Large intestine (tissue), 3 donors: ENCODE results near the gene CEL. TPM values are rescaled to one million over a fixed set of nuclear protein-coding genes. Genes with fewer than 3 reads are reported as not detected.

Experiments
- DNase-seq, 2 donors: peaks; one replicate each; pipeline versions ENCODE4 v3.0.0 to v3.0.0-alpha.2; 2013
- H3K27ac ChIP-seq: one replicate; pipeline ENCODE4 v1.5.1; 2013; ENCODE audit warnings: low read length
- H3K27me3 ChIP-seq: 2 replicates; pipeline ENCODE4 v1.6.1; 2013; ENCODE audit warnings: low read length; ENCODE audit not compliant: control insufficient read depth, insufficient read depth
- H3K36me3 ChIP-seq: 2 replicates; pipeline ENCODE4 v1.6.1; 2013; ENCODE audit warnings: low read length; ENCODE audit not compliant: control insufficient read depth, insufficient read depth
- H3K4me1 ChIP-seq: one replicate; pipeline ENCODE4 v1.6.1; 2013; ENCODE audit warnings: low read length; ENCODE audit not compliant: control insufficient read depth, insufficient read depth
- H3K4me3 ChIP-seq: one replicate; pipeline ENCODE4 v1.5.1; 2013; ENCODE audit warnings: low read length
- H3K9me3 ChIP-seq: one replicate; pipeline ENCODE4 v1.6.1; 2013; ENCODE audit warnings: mild to moderate bottlenecking, low read depth, low read length, moderate library complexity; ENCODE audit not compliant: control insufficient read depth
- WGBS: methylation state at CpG from one replicate; pipeline ENCODE4 v1.1.5; 2013; ENCODE audit warnings: low lambda C conversion rate; ENCODE audit not compliant: insufficient coverage; 5-methylcytosine and 5-hydroxymethylcytosine counted together
- polyA plus RNA-seq: library from polyadenylated mRNA; unstranded; fragments of 120-200 nt; gene quantifications from one replicate; pipeline ENCODE4 v1.2.1, GENCODE V29; 2013

Gene CEL
- polyA plus RNA-seq, 1 donor, result 268 TPM

- H3K27ac ChIP-seq, result no peak overlapping the region
- no peak for DNase-seq
- WGBS, result no CpG with 5 or more reads among the region's 15 CpGs
- no peaks in the 10 kb centered on the region for H3K27me3 ChIP-seq
- no peak overlapping the region for H3K4me3 ChIP-seq
- H3K9me3 ChIP-seq, result no peaks in the 10 kb centered on the region
- H3K36me3 ChIP-seq, result peaks cover 76% of the 10 kb centered on the region
- H3K4me1 ChIP-seq, result peaks cover 8% of the 10 kb centered on the region
Observed at GRCh38 chr9:133045132-133045531, 16.6 kb upstream of the CEL start.

DNA sequence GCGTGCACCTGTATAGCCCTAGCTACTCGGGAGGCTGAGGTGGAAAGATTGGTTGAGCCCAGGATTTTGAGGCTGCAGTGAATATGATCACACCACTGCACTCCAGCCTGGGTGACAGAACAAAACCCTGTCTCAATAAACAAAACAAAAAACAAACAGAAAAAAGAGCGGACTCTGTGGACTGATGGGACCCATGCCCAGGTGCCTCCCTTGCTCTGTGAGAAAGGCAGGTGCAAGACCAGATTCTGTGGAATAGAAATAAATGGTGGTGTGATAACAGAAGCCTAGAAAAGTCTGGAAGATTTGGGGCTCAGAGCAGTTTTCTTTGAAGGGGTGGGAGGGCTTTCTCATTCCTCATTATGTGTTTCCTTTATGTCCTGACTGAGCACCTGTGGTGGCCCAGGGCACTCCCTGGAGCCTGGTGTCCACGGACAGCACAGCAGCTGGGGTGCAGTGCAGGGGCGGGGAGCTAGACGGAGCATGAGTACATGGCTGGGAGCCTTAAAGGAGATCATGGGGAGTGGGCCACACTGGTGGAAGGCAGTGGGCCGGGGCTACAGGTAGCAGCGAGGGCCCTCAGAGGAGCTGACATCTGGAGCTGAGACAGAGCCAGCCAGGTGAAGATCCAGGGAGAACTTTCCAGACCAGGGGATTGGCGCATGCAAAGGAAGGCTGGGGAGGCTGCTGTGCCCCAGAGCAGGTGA, 15.4 kb upstream of the CEL start:
- Histone ChIP-seq H3K27me3 (no peaks in the 10 kb centered on the region), H3K9me3 (no peaks in the 10 kb centered on the region), H3K4me1 (peaks cover 20% of the 10 kb centered on the region), H3K36me3 (peaks cover 86% of the 10 kb centered on the region), H3K27ac (no peak overlapping the region), H3K4me3 (no peak overlapping the region)
- WGBS, result 92% methylated on average over 2 of the region's 9 CpGs
- DNase-seq, result no peak

GRCh38 chr9:133046900-133047295, 14.9 kb upstream of the CEL start:
- Histone ChIP-seq H3K36me3 (peaks cover 89% of the 10 kb centered on the region), H3K27ac (no peak overlapping the region), H3K9me3 (no peaks in the 10 kb centered on the region), H3K4me1 (peaks cover 25% of the 10 kb centered on the region), H3K4me3 (no peak overlapping the region), H3K27me3 (no peaks in the 10 kb centered on the region)
- no peak for DNase-seq
- WGBS, result no CpG with 5 or more reads among the region's 7 CpGs

- H3K4me1 ChIP-seq, result peaks cover 27% of the 10 kb centered on the region
- no CpG with 5 or more reads among the region's 5 CpGs for WGBS
- H3K36me3 ChIP-seq, result peaks cover 87% of the 10 kb centered on the region
- peak; percentile 40 to 57 for DNase-seq
- H3K27ac ChIP-seq, result peak overlapping the region; percentile 36
- no peak overlapping the region for H3K4me3 ChIP-seq
- no peaks in the 10 kb centered on the region for H3K27me3 ChIP-seq
- no peaks in the 10 kb centered on the region for H3K9me3 ChIP-seq
Observed at GRCh38 chr9:133048595-133048994, 13.2 kb upstream of the CEL start.

DNA sequence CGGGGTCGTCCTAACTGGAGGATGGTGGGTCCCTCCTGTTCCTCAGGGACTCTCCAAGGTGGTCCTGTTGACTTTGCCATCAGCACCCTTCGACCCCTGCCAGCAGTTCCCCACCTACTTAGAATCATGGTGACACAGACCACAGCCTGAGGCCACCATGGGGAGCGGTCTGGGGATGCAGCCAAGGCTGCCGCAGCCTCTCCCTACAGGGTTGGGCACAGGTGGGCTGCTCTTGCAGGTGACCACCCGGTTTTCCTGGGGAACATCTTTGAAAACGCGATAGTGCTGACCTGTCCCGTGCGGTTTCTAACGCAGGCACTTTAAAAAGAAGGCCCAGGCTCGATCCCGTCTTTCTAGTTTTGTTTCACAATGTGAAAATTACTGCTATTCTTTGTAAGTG, 12.7 kb upstream of the CEL start:
- Histone ChIP-seq H3K27ac (no peak overlapping the region), H3K4me1 (peaks cover 27% of the 10 kb centered on the region), H3K27me3 (no peaks in the 10 kb centered on the region), H3K36me3 (peaks cover 87% of the 10 kb centered on the region), H3K9me3 (no peaks in the 10 kb centered on the region), H3K4me3 (no peak overlapping the region)
- no peak for DNase-seq
- 93% methylated on average over 7 of the region's 13 CpGs for WGBS

DNA sequence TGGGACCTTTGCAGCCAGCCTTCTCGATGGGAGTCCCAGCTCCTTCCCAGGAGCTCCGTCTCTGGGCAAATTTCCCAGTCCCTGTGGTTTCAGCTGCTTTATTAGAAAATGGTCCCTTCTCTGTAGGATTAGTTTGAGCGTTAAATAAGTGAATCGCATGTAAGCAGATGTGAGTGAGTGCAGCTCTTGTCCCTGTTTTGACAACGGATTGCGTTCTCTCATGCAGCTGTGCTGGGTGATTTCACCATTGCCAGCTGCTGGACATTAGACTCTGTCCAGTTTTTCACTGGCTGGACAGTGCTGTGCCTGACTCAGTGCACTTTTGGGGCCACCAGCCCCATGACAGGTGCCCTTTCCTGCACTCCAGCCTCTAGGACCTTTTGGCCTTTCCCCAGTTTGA, 11.6 kb upstream of the CEL start:
- no peaks in the 10 kb centered on the region for H3K9me3 ChIP-seq
- peak overlapping the region; percentile 60 for H3K27ac ChIP-seq
- WGBS, result no CpG with 5 or more reads among the region's 6 CpGs
- H3K27me3 ChIP-seq, result no peaks in the 10 kb centered on the region
- no peak overlapping the region for H3K4me3 ChIP-seq
- H3K36me3 ChIP-seq, result peaks cover 87% of the 10 kb centered on the region
- peaks cover 27% of the 10 kb centered on the region for H3K4me1 ChIP-seq
- DNase-seq, result peak in 1 of 2 donors; percentile 15

DNA sequence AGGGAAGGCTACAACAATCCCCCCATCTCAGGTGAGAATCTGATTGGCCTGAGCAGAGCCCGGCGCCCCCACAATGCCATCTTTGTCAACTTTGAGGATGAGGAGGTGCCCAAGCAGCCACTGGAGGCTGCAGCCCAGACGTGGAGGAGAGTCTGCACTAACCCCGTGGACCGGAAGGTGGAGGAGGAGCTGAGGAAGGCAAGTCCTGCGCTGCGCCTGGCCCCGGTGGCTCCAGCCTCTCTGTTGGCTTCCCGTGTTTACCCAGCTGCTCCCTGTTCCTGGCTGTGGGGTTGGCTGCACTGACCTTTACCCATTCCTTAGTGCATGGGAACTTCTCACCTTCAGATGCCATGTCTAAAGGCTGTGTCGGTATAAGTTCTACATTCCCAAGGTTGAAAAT, 11.0 kb upstream of the CEL start:
- H3K27me3 ChIP-seq, result no peaks in the 10 kb centered on the region
- H3K27ac ChIP-seq, result peak overlapping the region; percentile 60
- no peaks in the 10 kb centered on the region for H3K9me3 ChIP-seq
- no peak overlapping the region for H3K4me3 ChIP-seq
- H3K4me1 ChIP-seq, result peaks cover 27% of the 10 kb centered on the region
- peaks cover 87% of the 10 kb centered on the region for H3K36me3 ChIP-seq
- no CpG with 5 or more reads among the region's 10 CpGs for WGBS
- DNase-seq, result peak; percentile 56 to 80

GRCh38 chr9:133051281-133051900, 10.4 kb upstream of the CEL start:
- Histone ChIP-seq H3K36me3 (peaks cover 87% of the 10 kb centered on the region), H3K4me3 (no peak overlapping the region), H3K27me3 (no peaks in the 10 kb centered on the region), H3K4me1 (peaks cover 27% of the 10 kb centered on the region), H3K9me3 (no peaks in the 10 kb centered on the region), H3K27ac (peak overlapping the region; percentile 60)
- DNase-seq, result no peak
- WGBS, result no CpG with 5 or more reads among the region's 20 CpGs

- H3K4me1 ChIP-seq, result peaks cover 27% of the 10 kb centered on the region
- DNase-seq, result no peak
- no peak overlapping the region for H3K27ac ChIP-seq
- no peaks in the 10 kb centered on the region for H3K27me3 ChIP-seq
- WGBS, result no CpG with 5 or more reads among the region's 9 CpGs
- no peak overlapping the region for H3K4me3 ChIP-seq
- H3K9me3 ChIP-seq, result no peaks in the 10 kb centered on the region
- peaks cover 87% of the 10 kb centered on the region for H3K36me3 ChIP-seq
Observed at GRCh38 chr9:133051966-133052539, 9.7 kb upstream of the CEL start.

DNA sequence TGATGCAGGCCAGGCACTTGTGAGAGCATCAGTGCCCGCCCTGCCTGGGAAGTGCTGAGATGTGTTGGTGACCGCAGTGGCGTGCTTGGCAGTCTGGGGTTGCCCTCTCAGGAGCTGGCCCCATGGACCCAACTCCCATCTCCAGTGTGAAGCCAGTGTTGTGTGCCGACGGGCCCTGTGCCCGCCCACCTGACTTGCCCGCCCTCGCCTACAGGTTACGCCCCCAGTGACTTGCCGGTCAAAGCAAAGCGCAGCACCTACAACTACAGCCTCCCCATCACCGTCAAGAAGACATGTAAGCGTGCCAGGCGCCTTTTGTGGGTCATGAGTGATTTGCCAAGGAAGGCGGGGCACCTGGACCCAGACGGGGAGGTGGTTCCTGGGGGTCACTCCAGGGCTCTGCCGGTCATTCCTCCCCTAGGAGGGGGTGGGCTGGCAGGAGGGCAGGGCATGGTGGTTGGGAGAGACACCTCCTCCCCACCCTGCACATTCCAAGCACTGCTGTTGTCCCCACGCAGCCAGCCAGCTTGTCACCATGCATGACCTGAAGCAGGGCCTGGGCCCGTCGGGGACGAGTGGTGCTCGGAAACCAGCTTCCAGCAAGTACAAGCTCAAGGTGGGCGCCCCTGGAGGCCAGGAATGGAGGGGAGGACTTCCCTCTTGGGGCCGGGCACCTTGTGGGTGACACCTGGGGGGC, 7.4 kb upstream of the CEL start:
- no CpG with 5 or more reads among the region's 24 CpGs for WGBS
- no peaks in the 10 kb centered on the region for H3K27me3 ChIP-seq
- H3K4me3 ChIP-seq, result no peak overlapping the region
- no peaks in the 10 kb centered on the region for H3K9me3 ChIP-seq
- no peak for DNase-seq
- H3K4me1 ChIP-seq, result peaks cover 31% of the 10 kb centered on the region
- H3K36me3 ChIP-seq, result peaks cover 84% of the 10 kb centered on the region
- no peak overlapping the region for H3K27ac ChIP-seq
